H9 (cell line): ENCODE results near the gene CYBA. TPM values are rescaled to one million over a fixed set of nuclear protein-coding genes. Genes with fewer than 3 reads are reported as not detected.

Experiments
- DNase-seq: peaks from one replicate; pipeline ENCODE4 v3.0.0-alpha.2; 2017
- H2AFZ ChIP-seq: one replicate; pipeline ENCODE4 v1.6.1; 2013; ENCODE audit warnings: mild to moderate bottlenecking, low read length, control low read depth, moderate library complexity
- H2AK5ac ChIP-seq: 2 replicates; pipeline ENCODE4 v1.6.1; 2013; ENCODE audit warnings: low read length, control low read depth, mixed read lengths; ENCODE audit not compliant: insufficient read length
- H2BK120ac ChIP-seq: one replicate; pipeline ENCODE4 v1.6.1; 2013; ENCODE audit warnings: low read depth, mild to moderate bottlenecking, low read length, control low read depth, inconsistent platforms; ENCODE audit not compliant: poor library complexity, severe bottlenecking
- H2BK12ac ChIP-seq: 2 replicates; pipeline ENCODE4 v1.6.1; 2013; ENCODE audit warnings: low read length, control low read depth, mixed read lengths, low read depth; ENCODE audit not compliant: insufficient read length
- H2BK15ac ChIP-seq: 2 replicates; pipeline ENCODE4 v1.6.1; 2013; ENCODE audit warnings: low read depth, low read length, control low read depth
- H2BK20ac ChIP-seq: one replicate; pipeline ENCODE4 v1.6.1; 2013; ENCODE audit warnings: low read depth, mild to moderate bottlenecking, low read length, control low read depth, inconsistent platforms; ENCODE audit not compliant: poor library complexity, severe bottlenecking
- H2BK5ac ChIP-seq: 2 replicates; pipeline ENCODE4 v1.6.1; 2013; ENCODE audit warnings: low read length, control low read depth, mixed read lengths; ENCODE audit not compliant: insufficient read length
- H3K14ac ChIP-seq: 2 replicates; pipeline ENCODE4 v1.6.1; 2013; ENCODE audit warnings: low read length, control low read depth; ENCODE audit not compliant: insufficient read depth
- H3K18ac ChIP-seq: 2 replicates; pipeline ENCODE4 v1.6.1; 2013; ENCODE audit warnings: low read depth, mild to moderate bottlenecking, mixed read lengths, low read length, control low read depth; ENCODE audit not compliant: insufficient read length
- H3K23ac ChIP-seq: 2 replicates; pipeline ENCODE4 v1.6.1; 2013; ENCODE audit warnings: low read length, control low read depth, mixed read lengths, low read depth; ENCODE audit not compliant: insufficient read length
- H3K23me2 ChIP-seq: 2 replicates; pipeline ENCODE4 v1.6.1; 2013; ENCODE audit warnings: low read depth, mild to moderate bottlenecking, mixed read lengths, low read length, control low read depth; ENCODE audit not compliant: insufficient read length, poor library complexity, severe bottlenecking
- H3K27ac ChIP-seq: 2 replicates; pipeline ENCODE4 v1.5.1; 2013; ENCODE audit warnings: low read length, control low read depth, mixed read lengths, low read depth; ENCODE audit not compliant: insufficient read length
- H3K27me3 ChIP-seq: 2 replicates; pipeline ENCODE4 v1.6.1; 2013; ENCODE audit warnings: low read length, control low read depth, inconsistent platforms; ENCODE audit not compliant: insufficient read depth
- H3K4ac ChIP-seq: 2 replicates; pipeline ENCODE4 v1.6.1; 2013; ENCODE audit warnings: low read depth, mild to moderate bottlenecking, control low read depth, inconsistent platforms, low read length, moderate library complexity
- H3K4me1 ChIP-seq: 2 replicates; pipeline ENCODE4 v1.6.1; 2013; ENCODE audit warnings: low read length, control low read depth, inconsistent platforms; ENCODE audit not compliant: insufficient read depth
- H3K4me2 ChIP-seq: 2 replicates; pipeline ENCODE4 v1.6.1; 2013; ENCODE audit warnings: low read length, control low read depth, mixed read lengths; ENCODE audit not compliant: insufficient read length, insufficient read depth
- H3K56ac ChIP-seq: 2 replicates; pipeline ENCODE4 v1.6.1; 2013; ENCODE audit warnings: low read depth, mild to moderate bottlenecking, mixed read lengths, low read length, control low read depth; ENCODE audit not compliant: insufficient read length
- H3K79me1 ChIP-seq: 2 replicates; pipeline ENCODE4 v1.6.1; 2013; ENCODE audit warnings: low read depth, mild to moderate bottlenecking, moderate library complexity, low read length, control low read depth, inconsistent platforms; ENCODE audit not compliant: insufficient read depth, poor library complexity, severe bottlenecking
- H3K79me2 ChIP-seq: 2 replicates; pipeline ENCODE4 v1.6.1; 2013; ENCODE audit warnings: low read length, control low read depth, inconsistent platforms; ENCODE audit not compliant: insufficient read depth
- H3K9ac ChIP-seq: 2 replicates; pipeline ENCODE4 v1.6.1; 2013; ENCODE audit warnings: low read length, control low read depth, mixed read lengths; ENCODE audit not compliant: insufficient read length; ENCODE audit errors: extremely low read depth
- H3K9me3 ChIP-seq: one replicate; pipeline ENCODE4 v1.6.1; 2013; ENCODE audit warnings: low read depth, low read length, inconsistent platforms; ENCODE audit not compliant: control insufficient read depth
- H3T11ph ChIP-seq: one replicate; pipeline ENCODE4 v1.6.1; 2013; ENCODE audit warnings: mild to moderate bottlenecking, low read length, control low read depth, inconsistent platforms
- H4K20me1 ChIP-seq: one replicate; pipeline ENCODE4 v1.6.1; 2013; ENCODE audit not compliant: control insufficient read depth, insufficient read length, insufficient read depth
- H4K5ac ChIP-seq: 2 replicates; pipeline ENCODE4 v1.6.1; 2013; ENCODE audit warnings: low read depth, mild to moderate bottlenecking, mixed read lengths, low read length, control low read depth; ENCODE audit not compliant: insufficient read length
- H4K8ac ChIP-seq: replicated peaks from 2 replicates; pipeline ENCODE4 v1.6.1; 2013; ENCODE audit warnings: low read length, control low read depth, mixed read lengths, low read depth; ENCODE audit not compliant: insufficient read length
- H4K91ac ChIP-seq: 2 replicates; pipeline ENCODE4 v1.6.1; 2013; ENCODE audit warnings: low read depth, mild to moderate bottlenecking, moderate library complexity, mixed read lengths, low read length, control low read depth; ENCODE audit not compliant: insufficient read length
- H3K27ac Mint-ChIP-seq, 3 experiments: 2 replicates in 2 of 3; 3 replicates in 1 of 3; pipeline ENCODE4 v1.8.0; 2020 to 2021; ENCODE audit warnings: mixed read lengths in 3 of 3, mild to moderate bottlenecking in 1 of 3, moderate library complexity in 1 of 3
- H3K27me3 Mint-ChIP-seq: 2 replicates; pipeline ENCODE4 v1.8.0; 2021; ENCODE audit warnings: low read depth, mild to moderate bottlenecking, moderate library complexity, mixed read lengths
- H3K36me3 Mint-ChIP-seq, 3 experiments: 2 replicates in 2 of 3; 3 replicates in 1 of 3; pipeline ENCODE4 v1.8.0; 2020 to 2021; ENCODE audit warnings: low read depth in 3 of 3, mixed read lengths in 3 of 3; ENCODE audit not compliant: insufficient read depth in 1 of 3
- H3K4me1 Mint-ChIP-seq, 2 experiments: 2 replicates each; pipeline ENCODE4 v1.8.0; 2020; ENCODE audit warnings: mixed read lengths in 2 of 2
- H3K4me3 Mint-ChIP-seq, 2 experiments: 2 replicates in 1 of 2; 3 replicates in 1 of 2; pipeline ENCODE4 v1.8.0; 2020 to 2021; ENCODE audit warnings: mild to moderate bottlenecking in 2 of 2, mixed read lengths in 2 of 2, moderate library complexity in 1 of 2
- H3K9me3 Mint-ChIP-seq, 2 experiments: 2 replicates in 1 of 2; 3 replicates in 1 of 2; pipeline ENCODE4 v1.8.0; 2020; ENCODE audit warnings: mild to moderate bottlenecking in 2 of 2, mixed read lengths in 2 of 2, moderate library complexity in 1 of 2
- CTCF ChIP-seq: fragments of 200-600 bp; sonication (generic); conservative IDR thresholded peaks from 3 replicates; pipeline ENCODE4 v1.8.0; 2021; ENCODE audit warnings: antibody characterized with exemption, mild to moderate bottlenecking
- WGBS: extraction: QIAGEN DNeasy Blood & Tissue Kit; methylation state at CpG from one replicate; pipeline ENCODE4 v1.1.7; 2013; ENCODE audit warnings: missing lambda C conversion rate, low lambda C conversion rate, mixed read lengths; ENCODE audit not compliant: insufficient read length; ENCODE audit errors: extremely low coverage; 5-methylcytosine and 5-hydroxymethylcytosine counted together
- total RNA-seq: library from RNA; stranded (reverse); gene quantifications from 2 replicates; pipeline ENCODE4 v1.2.1, GENCODE V29; 2021

The CYBA gene
- total RNA-seq, 1 experiment from 2014 or later: 153 TPM

- no peak overlapping the region for H2BK20ac ChIP-seq
- no peak overlapping the region for H2AFZ ChIP-seq
- TF ChIP-seq CTCF: no peak
- Mint-ChIP-seq H3K4me1 (peaks cover 6 to 36% of the 10 kb centered on the region in 2 experiments), H3K9me3 (no peaks in the 10 kb centered on the region), H3K27me3 (no peaks in the 10 kb centered on the region), H3K36me3 (peaks cover 18 to 58% (median 36%) of the 10 kb centered on the region in 3 experiments), H3K4me3 (no peak overlapping the region), H3K27ac (no peak overlapping the region)
- no peak overlapping the region for H3K14ac ChIP-seq
- no peak overlapping the region for H3K27ac ChIP-seq
- no peak overlapping the region for H3K4ac ChIP-seq
- no peak overlapping the region for H3K4me2 ChIP-seq
- H3K9me3 ChIP-seq: no peaks in the 10 kb centered on the region
- H3T11ph ChIP-seq: no peak overlapping the region
- no peaks in the 10 kb centered on the region for H3K23me2 ChIP-seq
- no peak overlapping the region for H2AK5ac ChIP-seq
- H3K23ac ChIP-seq: no peak overlapping the region
- H2BK120ac ChIP-seq: no peak overlapping the region
- H4K5ac ChIP-seq: no peak overlapping the region
- no peak overlapping the region for H2BK5ac ChIP-seq
- H3K56ac ChIP-seq: no peak overlapping the region
- H4K20me1 ChIP-seq: no peaks in the 10 kb centered on the region
- no peak overlapping the region for H2BK12ac ChIP-seq
- no peak overlapping the region for H3K18ac ChIP-seq
- H3K79me2 ChIP-seq: no peaks in the 10 kb centered on the region; the same call in 1 of the 2 replicates
- DNase-seq: no peak
- no peaks in the 10 kb centered on the region for H3K79me1 ChIP-seq
- no peak overlapping the region for H2BK15ac ChIP-seq
- no peaks in the 10 kb centered on the region for H3K27me3 ChIP-seq
- WGBS: no CpG with 5 or more reads among the region's 19 CpGs
- H3K4me1 ChIP-seq: no peaks in the 10 kb centered on the region; the same call in 1 of the 2 replicates
- no peak overlapping the region for H4K91ac ChIP-seq
- no peak overlapping the region for H3K9ac ChIP-seq
- no peak overlapping the region for H4K8ac ChIP-seq
Measured at GRCh38 chr16:88613911-88614817, 36.7 kb downstream of the CYBA start.
